Body of pancreas (tissue), 4 donors: ENCODE data around the gene TTYH2.

ENCODE experiments used
- CTCF ChIP-seq, 7 experiments: fragments of 450-650 bp in 4 of 7; fragments of 200-600 bp in 3 of 7; sonication (generic) in 3 of 7; IDR thresholded peaks; one replicate each; pipeline ENCODE4 v1.5.1; 2016 to 2019; ENCODE audit warnings: antibody characterized with exemption in 7 of 7
- POLR2A ChIP-seq, 3 donors: fragments of 450-650 bp; IDR thresholded peaks; one replicate each; pipeline ENCODE4 v1.6.1; 2016; ENCODE audit warnings: antibody characterized with exemption in 3 of 3, mild to moderate bottlenecking in 2 of 3

GRCh38 chr17:74223901-74224300 lies 10.5 kb downstream of the TTYH2 start:
- no peak for TF ChIP-seq CTCF (IDR thresholded peaks at IDR 0.05)
- TF ChIP-seq POLR2A (IDR thresholded peaks at IDR 0.05): no peak
